Measurements from ENCODE around the gene TPCN2.

The TPCN2 gene

GRCh38 chr11:69058511-69059270, 10.0 kb downstream of the TPCN2 start:
- no peak for DNase-seq (ENCODE audit: low spot score)

DNA sequence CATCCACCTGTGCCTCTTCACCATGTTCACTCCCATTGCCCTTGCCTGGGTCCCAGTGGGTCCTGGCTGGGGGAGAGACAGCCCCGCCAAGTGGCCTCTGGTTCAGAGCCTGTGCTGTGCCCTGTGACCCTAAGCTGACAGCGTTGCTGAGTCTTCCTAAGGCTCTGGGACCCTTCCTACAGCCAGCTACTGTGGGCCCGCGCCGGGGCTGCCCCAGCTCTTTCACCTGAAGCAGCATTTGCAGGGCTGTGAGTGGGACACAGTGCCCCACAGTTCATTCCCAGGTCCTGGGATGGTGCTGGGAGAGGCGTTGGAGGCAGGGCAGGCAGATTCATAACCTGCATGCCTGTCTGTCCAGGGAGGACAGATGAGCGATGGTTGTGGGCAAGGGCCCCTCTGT, 10.7 kb downstream of the TPCN2 start:
- no peak for DNase-seq (ENCODE audit: low spot score)

GRCh38 chr11:69059985-69060384, 11.3 kb downstream of the TPCN2 start:
- DNase-seq (ENCODE audit: low spot score) = no peak

- DNase-seq (ENCODE audit: low spot score) = no peak
Measured at GRCh38 chr11:69060806-69061712, 12.3 kb downstream of the TPCN2 start.

GRCh38 chr11:69061713-69062053, 13.0 kb downstream of the TPCN2 start:
- DNase-seq (ENCODE audit: low spot score) = no peak

DNA sequence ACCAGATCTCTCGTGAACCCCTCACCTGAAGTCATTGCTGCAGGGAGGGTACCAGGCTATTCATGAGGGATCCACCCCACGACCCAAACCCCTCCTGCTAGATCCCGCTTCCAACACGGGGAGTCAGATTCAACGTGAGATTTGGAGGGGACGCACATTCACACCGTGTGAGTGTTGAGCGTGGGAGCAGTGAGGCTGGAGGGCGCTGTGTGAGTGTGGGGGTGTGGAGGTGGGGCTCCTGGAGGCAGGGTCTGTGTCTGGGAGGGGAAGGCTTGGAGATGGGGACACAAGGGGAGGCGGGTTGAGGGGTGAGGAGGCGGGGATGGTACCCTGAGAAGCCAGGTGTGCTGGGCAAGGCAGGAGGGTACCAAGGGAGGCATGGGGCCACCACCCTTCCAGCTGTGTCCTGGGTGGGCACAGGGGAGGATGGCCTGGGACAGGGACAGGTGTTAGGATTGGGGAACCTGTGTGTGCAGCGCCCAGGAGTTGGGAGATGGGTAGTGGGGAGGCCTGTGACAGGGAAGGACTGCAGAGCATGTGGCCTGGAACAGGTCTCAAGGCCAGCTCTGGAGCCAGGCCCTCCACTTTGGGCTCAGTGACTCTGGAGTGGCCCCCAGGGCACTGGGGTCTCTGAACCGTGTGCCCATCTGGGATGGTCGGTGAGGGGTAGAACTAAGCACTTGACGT, 13.6 kb downstream of the TPCN2 start:
- no peak for DNase-seq (ENCODE audit: low spot score)

DNA sequence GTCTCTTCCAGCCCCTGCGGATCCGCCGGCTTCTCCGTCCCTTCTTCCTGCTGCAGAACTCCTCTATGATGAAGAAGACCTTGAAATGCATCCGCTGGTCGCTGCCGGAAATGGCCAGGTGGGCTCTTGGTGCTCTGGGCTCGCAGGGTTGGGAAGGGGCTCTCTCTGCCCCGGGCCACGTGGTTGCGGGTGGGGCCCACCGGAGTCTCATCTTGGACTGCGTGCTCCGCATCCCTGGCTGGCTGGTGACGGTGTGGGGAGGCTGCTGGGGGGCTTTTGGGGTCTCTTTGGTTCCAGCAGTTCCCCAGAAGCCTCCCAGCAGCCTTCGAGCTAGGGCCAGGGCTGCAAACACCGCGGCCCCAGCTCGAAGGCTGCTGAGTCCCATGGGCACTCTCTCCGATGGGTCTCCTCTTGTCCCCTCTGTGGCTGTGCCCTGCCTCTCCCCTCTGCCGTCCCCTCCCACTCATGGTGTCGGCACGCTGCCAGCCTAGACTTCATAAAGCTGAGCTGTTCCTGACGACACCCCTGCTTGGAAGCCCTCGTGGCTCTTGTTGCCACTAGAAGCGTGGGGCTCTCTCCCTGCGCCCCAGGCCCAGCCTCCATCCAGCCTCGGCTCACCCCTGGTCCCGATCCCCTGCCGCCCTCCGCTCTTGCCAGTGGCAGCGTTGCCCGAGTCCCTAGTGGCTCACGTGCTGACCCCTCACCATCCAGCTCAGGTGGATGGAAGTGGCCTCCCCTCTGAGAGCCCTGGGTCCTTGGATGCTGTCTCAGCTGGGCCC, 14.3 kb downstream of the TPCN2 start:
- DNase-seq (ENCODE audit: low spot score) = no peak

- DNase-seq (ENCODE audit: low spot score) = no peak
Measured at GRCh38 chr11:69063652-69064260, 15.0 kb downstream of the TPCN2 start.

- no peak for DNase-seq (ENCODE audit: low spot score)
Measured at GRCh38 chr11:69064394-69064957, 15.7 kb downstream of the TPCN2 start.

GRCh38 chr11:69065147-69065710, 16.5 kb downstream of the TPCN2 start:
- no peak for DNase-seq (ENCODE audit: low spot score)

DNA sequence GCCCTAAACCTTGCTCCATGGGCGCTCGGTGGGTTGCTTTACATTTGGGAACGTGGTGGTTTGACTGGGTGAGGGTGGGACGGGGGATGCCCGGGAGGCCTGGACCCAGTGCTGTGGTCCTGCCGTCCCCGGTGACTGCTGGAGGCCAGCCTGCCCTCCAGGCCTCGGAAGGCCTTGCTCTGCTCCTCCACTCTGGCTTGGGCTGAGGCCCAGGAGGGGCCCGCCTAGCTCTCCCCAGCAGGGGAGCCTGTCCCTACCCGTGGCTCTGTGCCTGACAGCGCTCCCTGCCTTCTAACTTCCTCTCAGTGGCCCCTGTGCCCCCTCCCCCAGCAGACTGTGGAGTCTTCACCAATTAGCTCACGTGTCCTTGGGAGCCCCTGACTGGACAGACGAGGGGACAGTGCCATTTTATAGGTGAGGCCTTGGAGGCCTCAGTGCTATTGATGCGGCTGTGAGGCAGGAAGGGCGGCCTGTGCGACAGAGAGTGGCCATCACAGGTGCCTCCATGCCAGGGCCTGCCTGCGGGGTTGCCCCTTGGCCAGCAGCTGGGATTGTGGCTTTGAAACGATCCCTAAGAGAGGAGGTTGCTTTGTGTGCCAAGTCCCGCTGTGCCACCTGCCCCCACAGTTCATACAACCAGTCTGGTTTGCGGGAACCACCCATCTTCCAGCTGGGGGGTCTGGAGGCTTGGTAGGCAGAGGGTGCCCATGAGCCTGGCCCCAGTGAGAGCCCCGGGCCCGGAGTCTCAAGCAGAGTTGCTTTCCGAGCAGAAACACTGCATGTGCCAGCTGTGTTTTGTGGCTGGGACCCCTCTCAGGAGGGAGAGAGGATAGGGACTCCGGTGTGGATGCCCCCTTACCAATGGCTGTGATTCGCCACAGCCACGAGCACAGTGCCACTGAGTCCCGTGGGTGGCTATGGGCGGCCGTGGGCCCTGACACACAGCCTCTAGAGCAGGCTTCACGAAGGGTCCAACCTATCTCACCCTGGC, 17.7 kb downstream of the TPCN2 start:
- DNase-seq (ENCODE audit: low spot score) = no peak

- DNase-seq (ENCODE audit: low spot score) = no peak
Measured at GRCh38 chr11:69067200-69067599, 18.5 kb downstream of the TPCN2 start.

- DNase-seq (ENCODE audit: low spot score) = no peak
Measured at GRCh38 chr11:69071086-69071800, 22.5 kb downstream of the TPCN2 start.

- no peak for DNase-seq (ENCODE audit: low spot score)
Measured at GRCh38 chr11:69071956-69072355, 23.2 kb downstream of the TPCN2 start.

GRCh38 chr11:69073469-69073868, 24.7 kb downstream of the TPCN2 start:
- no peak for DNase-seq (ENCODE audit: low spot score)

GRCh38 chr11:69074375-69075140, 25.8 kb downstream of the TPCN2 start:
- no peak for DNase-seq (ENCODE audit: low spot score)

DNA sequence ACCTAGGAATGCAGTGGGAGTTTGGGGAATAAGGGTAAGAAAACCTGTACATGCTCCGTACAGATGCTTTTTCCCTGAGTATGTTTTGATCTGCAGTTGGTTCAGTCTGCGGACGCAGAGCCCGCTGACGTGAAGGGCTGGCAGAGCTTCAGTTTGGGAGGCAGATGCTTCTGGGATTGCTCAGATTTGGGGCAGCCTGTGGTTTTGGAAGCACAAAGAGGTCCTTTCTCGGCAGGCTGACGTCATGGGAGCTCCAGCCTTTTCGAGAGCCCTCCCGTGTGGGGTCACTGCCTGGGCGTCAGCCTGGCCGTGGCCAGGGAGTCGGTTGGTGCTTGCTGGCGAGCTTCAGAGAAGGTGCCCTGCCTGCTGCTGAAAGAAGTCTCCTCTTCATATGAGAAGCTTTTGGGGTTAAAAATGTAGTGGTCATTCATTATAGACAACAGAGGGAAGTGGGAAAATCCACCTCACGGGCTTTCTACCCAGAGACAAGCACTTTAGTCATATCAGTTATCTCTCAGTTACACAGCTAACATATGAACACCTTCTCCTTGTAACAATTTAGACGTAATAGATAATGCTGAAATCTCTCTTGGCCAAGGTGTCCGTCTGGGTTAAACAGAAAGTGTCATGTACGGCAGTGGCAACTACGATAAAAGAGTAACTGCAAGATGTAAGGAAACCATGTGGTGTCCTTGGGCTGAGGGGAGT, 26.8 kb downstream of the TPCN2 start:
- DNase-seq (ENCODE audit: low spot score) = peak; percentile 70
